GM23248 (cell line): ENCODE results near the gene SYNE1.

ENCODE experiments used
- EZH2 ChIP-seq: fragments of 200-600 bp; sonication (generic); IDR thresholded peaks from 2 replicates; pipeline ENCODE4 v1.6.1; 2018; ENCODE audit warnings: antibody characterized with exemption, mild to moderate bottlenecking; ENCODE audit not compliant: insufficient read depth, poor library complexity, severe bottlenecking
- EZH2phosphoT487 ChIP-seq: fragments of 200-600 bp; sonication (generic); IDR thresholded peaks from 2 replicates; pipeline ENCODE4 v1.6.1; 2018; ENCODE audit warnings: antibody characterized with exemption, moderate library complexity, mild to moderate bottlenecking, low read depth; ENCODE audit not compliant: insufficient read depth

DNA sequence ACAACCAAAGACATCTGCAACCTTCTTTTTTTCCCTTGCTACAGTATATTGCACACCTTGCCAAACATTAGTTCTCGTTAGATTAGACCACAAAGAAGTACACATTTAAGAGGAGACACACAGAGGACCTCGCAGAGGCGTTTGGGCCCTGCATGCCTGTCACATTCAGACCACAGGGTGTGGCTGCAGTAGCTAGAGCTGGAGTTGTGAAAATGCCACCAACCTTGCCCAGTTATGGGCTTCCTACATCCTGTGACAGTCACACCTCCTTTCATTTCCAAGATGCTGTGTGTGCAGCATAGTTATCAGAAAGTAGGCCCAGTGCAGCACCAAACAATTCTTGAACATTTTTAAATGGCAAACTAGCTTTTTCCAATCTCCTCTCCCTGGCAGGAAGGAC is 2.4 kb downstream of the SYNE1 start:
- TF ChIP-seq EZH2phosphoT487 (no peak), EZH2 (no peak)
